IMR-90 (cell line): Measurements from ENCODE around the gene CDK10.

Source experiments
- BHLHE40 ChIP-seq: fragments of 150-350 bp; IDR thresholded peaks from 2 replicates; pipeline ENCODE4 v1.6.1; 2016; ENCODE audit warnings: mild to moderate bottlenecking, low read depth, low read length
- CEBPB ChIP-seq: IDR thresholded peaks from 2 replicates; pipeline ENCODE4 v1.6.1; 2012; ENCODE audit warnings: low read depth, low read length, improper control_type of control experiment
- CTCF ChIP-seq: conservative IDR thresholded peaks from 2 replicates; pipeline ENCODE4 v1.5.1; 2012; ENCODE audit warnings: mild to moderate bottlenecking, low read depth, low read length, improper control_type of control experiment
- ELK1 ChIP-seq: fragments of 150-350 bp; IDR thresholded peaks from 2 replicates; pipeline ENCODE4 v1.6.1; 2016; ENCODE audit warnings: low read depth, mild to moderate bottlenecking, low read length, moderate library complexity, borderline replicate concordance
- FOS ChIP-seq: fragments of 150-350 bp; IDR thresholded peaks from 2 replicates; pipeline ENCODE4 v1.6.1; 2016; ENCODE audit warnings: low read depth, low read length
- MAFK ChIP-seq: IDR thresholded peaks from 2 replicates; pipeline ENCODE4 v1.6.1; 2012; ENCODE audit warnings: low read depth, low read length, improper control_type of control experiment
- MAZ ChIP-seq: IDR thresholded peaks from 2 replicates; pipeline ENCODE4 v1.6.1; 2012; ENCODE audit warnings: low read depth, mild to moderate bottlenecking, low read length, improper control_type of control experiment, moderate library complexity, borderline replicate concordance
- MXI1 ChIP-seq: IDR thresholded peaks from 2 replicates; pipeline ENCODE4 v1.6.1; 2012; ENCODE audit warnings: low read depth, mild to moderate bottlenecking, low read length, moderate library complexity, borderline replicate concordance
- NFE2L2 ChIP-seq: fragments of 150-350 bp; IDR thresholded peaks from 2 replicates; pipeline ENCODE4 v1.6.1; 2016; ENCODE audit warnings: low read depth, mild to moderate bottlenecking, low read length
- POLR2A ChIP-seq: IDR thresholded peaks from 2 replicates; pipeline ENCODE4 v1.6.1; 2012; ENCODE audit warnings: mild to moderate bottlenecking, low read depth, low read length
- RAD21 ChIP-seq: IDR thresholded peaks from 2 replicates; pipeline ENCODE4 v1.6.1; 2012; ENCODE audit warnings: low read length, improper control_type of control experiment
- RCOR1 ChIP-seq: IDR thresholded peaks from 2 replicates; pipeline ENCODE4 v1.6.1; 2012; ENCODE audit warnings: mild to moderate bottlenecking, low read length, improper control_type of control experiment; ENCODE audit not compliant: insufficient replicate concordance
- USF2 ChIP-seq: fragments of 150-350 bp; IDR thresholded peaks from 2 replicates; pipeline ENCODE4 v1.6.1; 2017; ENCODE audit warnings: mild to moderate bottlenecking, antibody characterized with exemption, low read length, low read depth

- TF ChIP-seq CTCF (no peak), RCOR1 (no peak), POLR2A (peak; percentile 78), MAZ (peak; percentile 85; the same call in 1 of the 2 replicates), MAFK (no peak), BHLHE40 (no peak), USF2 (no peak), ELK1 (0 out of 2 replicates have a peak, but pooled peaks have one; percentile 25), FOS (no peak), NFE2L2 (no peak), MXI1 (peak; percentile 95), RAD21 (no peak), CEBPB (no peak)
Measured at GRCh38 chr16:89657442-89658220, 28.9 kb upstream of the CDK10 start, which contains the start of the genes CHMP1A and SPATA33.
